ENCODE results near the gene DIS3.
"Not testable (repeated sequence)": the region's sequence is repeated elsewhere in the genome, so short reads cannot be mapped to it uniquely, and the experiment has no call there.

DNA sequence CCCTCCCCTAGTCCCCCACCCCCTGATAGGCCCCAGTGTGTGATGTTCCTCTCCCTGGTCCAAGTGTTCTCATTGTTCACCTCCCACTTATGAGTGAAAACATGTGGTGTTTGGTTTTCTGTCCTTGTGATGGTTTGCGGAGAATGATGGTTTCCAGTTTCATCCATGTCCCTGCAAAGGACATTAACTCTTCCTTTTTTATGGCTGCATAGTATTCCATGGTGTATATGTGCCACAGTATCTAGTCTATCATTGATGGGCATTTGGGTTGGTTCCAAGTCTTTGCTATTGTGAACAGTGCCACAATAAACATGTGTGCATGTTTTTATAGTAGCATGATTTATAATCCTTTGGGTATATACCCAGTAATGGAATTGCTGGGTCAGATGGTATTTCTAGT, 24.8 kb upstream of the DIS3 start:
- TF ChIP-seq CTCF (IDR thresholded peaks at IDR 0.05); POLR2AphosphoS5 (IDR thresholded peaks at IDR 0.05); POLR2A (IDR thresholded peaks at IDR 0.05; ENCODE audit: low read depth); EP300 (IDR thresholded peaks at IDR 0.05): not testable (repeated sequence)

Data from esophagus muscularis mucosa (tissue), 4 donors.